A673 (cell line): ENCODE results near the gene RESP18. TPM values are rescaled to one million over a fixed set of nuclear protein-coding genes. Genes with fewer than 3 reads are reported as not detected.

Experiments
- Bru-seq: library from RNA; stranded (reverse); fragments of 400-500 nt; gene quantifications from one replicate; lab custom pipeline; 2021; lab: Mats Ljungman, UMichigan
- BruChase-seq, 2 experiments: library from RNA; stranded (reverse); fragments of 400-500 nt; gene quantifications; one replicate each; lab custom pipeline; 2021; lab: Mats Ljungman, UMichigan
- BruUV-seq: library from RNA; stranded (reverse); fragments of 400-500 nt; replicated peaks from 2 replicates; lab custom pipeline; 2021; lab: Mats Ljungman, UMichigan
- CTCF ChIA-PET: fragments of 300-600 bp; sonication (Branson Sonifier 250); formaldehyde crosslinking; loops from one replicate; lab custom pipeline; 2022; ENCODE audit warnings: antibody characterized with exemption; lab: Charles Lee
- POLR2A ChIA-PET: fragments of 300-600 bp; sonication (Branson Sonifier 250); formaldehyde crosslinking; loops from one replicate; lab custom pipeline; 2022; ENCODE audit warnings: antibody characterized with exemption; ENCODE audit not compliant: low non-redundant PET; lab: Charles Lee
- DNase-seq: peaks from one replicate; pipeline ENCODE4 v3.0.0-alpha.2; 2015; ENCODE audit warnings: low spot score
- H3K27ac ChIP-seq: fragments of 200-600 bp; sonication (generic); 2 replicates; pipeline ENCODE4 v1.5.1; 2016; ENCODE audit warnings: mixed run types, low read depth, mild to moderate bottlenecking, mixed read lengths, antibody characterized with exemption, low read length; ENCODE audit not compliant: poor library complexity, severe bottlenecking
- H3K27me3 ChIP-seq: fragments of 200-600 bp; sonication (generic); replicated peaks from 2 replicates; pipeline ENCODE4 v1.6.1; 2017; ENCODE audit warnings: mixed run types, low read depth, mild to moderate bottlenecking, mixed read lengths, antibody characterized with exemption, low read length; ENCODE audit not compliant: insufficient read depth, poor library complexity
- H3K36me3 ChIP-seq: fragments of 200-600 bp; sonication (generic); 2 replicates; pipeline ENCODE4 v1.6.1; 2016; ENCODE audit warnings: mixed run types, mild to moderate bottlenecking, mixed read lengths, antibody characterized with exemption, low read length; ENCODE audit not compliant: insufficient read depth, poor library complexity, severe bottlenecking
- H3K4me1 ChIP-seq: fragments of 200-600 bp; sonication (generic); 2 replicates; pipeline ENCODE4 v1.6.1; 2017; ENCODE audit warnings: mixed run types, mild to moderate bottlenecking, mixed read lengths, antibody characterized with exemption, low read length; ENCODE audit not compliant: insufficient read depth, poor library complexity, severe bottlenecking
- H3K4me3 ChIP-seq: fragments of 200-600 bp; sonication (generic); 2 replicates; pipeline ENCODE4 v1.5.1; 2016; ENCODE audit warnings: low read depth, mixed run types, mild to moderate bottlenecking, mixed read lengths, low read length; ENCODE audit not compliant: poor library complexity, severe bottlenecking
- H3K9me3 ChIP-seq: fragments of 200-600 bp; sonication (generic); 2 replicates; pipeline ENCODE4 v1.6.1; 2016; ENCODE audit warnings: mixed run types, low read depth, mild to moderate bottlenecking, mixed read lengths, antibody characterized with exemption, low read length; ENCODE audit not compliant: poor library complexity, severe bottlenecking
- EZH2 ChIP-seq: fragments of 200-600 bp; sonication (generic); IDR thresholded peaks from 2 replicates; pipeline ENCODE4 v1.6.1; 2017; ENCODE audit warnings: borderline replicate concordance, low read depth, mild to moderate bottlenecking, mixed read lengths, antibody characterized with exemption, low read length; ENCODE audit not compliant: poor library complexity, severe bottlenecking
- intact Hi-C: fragments of 100-400 bp; cut with micrococcal nuclease; formaldehyde crosslinking; loops from one replicate; pipeline ENCODE4 v1.10.0; 2022; ENCODE audit not compliant: unreplicated experiment
- long read RNA-seq: library from polyadenylated mRNA; stranded (forward); transcript quantifications from one replicate; pipeline ENCODE4 v2.0.0, GENCODE V29; 2022
- total RNA-seq: library from RNA; stranded (reverse); gene quantifications from 2 replicates; pipeline ENCODE4 v1.2.3, GENCODE V29; 2021
- TF ChIP-seq, protein P1 (sequence below): fragments of 300-800, 200-600 bp; sonication (generic); conservative IDR thresholded peaks from 2 replicates; pipeline ENCODE4 v1.5.1; 2017; ENCODE audit warnings: low read depth, mild to moderate bottlenecking, antibody characterized with exemption, low read length, moderate library complexity, mixed read lengths

The RESP18 gene
- total RNA-seq (not detected in 2 replicates), Bru-seq, nascent RNA (not detected), BruChase-seq, experiment 1, labeled RNA remaining after a 2-hour chase (not detected), BruChase-seq, experiment 2, labeled RNA remaining after a 6-hour chase (not detected)
- long read RNA-seq = 0 reads

DNA sequence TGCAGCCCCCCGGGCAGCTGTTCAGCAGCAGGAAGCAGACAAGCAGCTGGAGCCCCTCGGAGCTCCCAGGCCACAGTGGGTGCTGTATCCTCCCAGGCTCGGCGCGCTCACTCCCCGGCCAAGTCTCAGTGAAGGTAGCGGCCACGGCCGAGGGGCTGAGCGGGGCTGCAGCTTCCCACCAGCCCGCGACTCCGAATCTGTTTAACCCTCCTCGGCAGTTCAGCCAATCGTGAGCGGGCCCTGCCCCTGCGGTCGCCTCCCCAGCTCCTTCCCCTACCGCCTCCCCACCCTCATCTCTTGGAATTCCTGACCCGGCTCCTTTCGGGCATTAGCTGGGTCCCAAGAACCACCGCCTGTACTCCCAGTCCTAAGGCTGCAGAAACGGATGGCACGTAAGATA is at the start of gene RESP18:
Gene RESP18, minus strand, starts transcription at position 203 of the 400 bp plus-strand sequence.
- Histone ChIP-seq H3K27me3 (peaks cover 95% of the 10 kb centered on the region), H3K4me3 (no peak within 1 kb of the TSS)

DNA sequence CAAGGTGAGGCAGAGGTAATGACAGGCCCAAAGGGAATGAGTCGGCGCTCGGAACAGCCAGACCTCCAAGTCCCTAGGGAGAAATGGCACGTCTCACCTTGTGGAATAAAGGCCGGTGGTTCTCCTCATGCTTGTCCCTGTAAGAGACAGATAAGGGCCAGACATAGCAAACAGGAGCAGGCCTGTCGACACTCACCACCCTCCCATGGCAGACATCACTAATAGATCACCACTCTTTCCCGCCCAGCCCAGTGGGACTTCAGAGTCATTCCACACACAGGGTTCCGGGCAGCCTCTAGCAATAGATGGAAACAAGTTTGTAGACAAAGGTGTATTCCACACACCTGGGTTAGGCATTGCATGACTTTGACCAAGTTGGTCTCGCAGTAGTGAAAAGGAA is 48.9 kb upstream of the RESP18 start:
- DNase-seq = no peak
- ChIA-PET CTCF (no interaction called here), POLR2A (no interaction called here)
- no peaks in the 10 kb centered on the region for H3K9me3 ChIP-seq
- BruUV-seq = no TSS peak
- TF ChIP-seq EZH2 = no peak
- TF ChIP-seq, protein P1, sequence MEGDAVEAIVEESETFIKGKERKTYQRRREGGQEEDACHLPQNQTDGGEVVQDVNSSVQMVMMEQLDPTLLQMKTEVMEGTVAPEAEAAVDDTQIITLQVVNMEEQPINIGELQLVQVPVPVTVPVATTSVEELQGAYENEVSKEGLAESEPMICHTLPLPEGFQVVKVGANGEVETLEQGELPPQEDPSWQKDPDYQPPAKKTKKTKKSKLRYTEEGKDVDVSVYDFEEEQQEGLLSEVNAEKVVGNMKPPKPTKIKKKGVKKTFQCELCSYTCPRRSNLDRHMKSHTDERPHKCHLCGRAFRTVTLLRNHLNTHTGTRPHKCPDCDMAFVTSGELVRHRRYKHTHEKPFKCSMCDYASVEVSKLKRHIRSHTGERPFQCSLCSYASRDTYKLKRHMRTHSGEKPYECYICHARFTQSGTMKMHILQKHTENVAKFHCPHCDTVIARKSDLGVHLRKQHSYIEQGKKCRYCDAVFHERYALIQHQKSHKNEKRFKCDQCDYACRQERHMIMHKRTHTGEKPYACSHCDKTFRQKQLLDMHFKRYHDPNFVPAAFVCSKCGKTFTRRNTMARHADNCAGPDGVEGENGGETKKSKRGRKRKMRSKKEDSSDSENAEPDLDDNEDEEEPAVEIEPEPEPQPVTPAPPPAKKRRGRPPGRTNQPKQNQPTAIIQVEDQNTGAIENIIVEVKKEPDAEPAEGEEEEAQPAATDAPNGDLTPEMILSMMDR = no peak
- H3K36me3 ChIP-seq = peaks cover 13% of the 10 kb centered on the region
- no peak overlapping the region for H3K4me3 ChIP-seq
- no peak overlapping the region for H3K27ac ChIP-seq
- no peaks in the 10 kb centered on the region for H3K27me3 ChIP-seq
- no peaks in the 10 kb centered on the region for H3K4me1 ChIP-seq
- intact Hi-C loops = no loop called here

More for the DNA sequence above, at the start of gene RESP18:
- Histone ChIP-seq H3K27ac (no peak within 1 kb of the TSS), H3K9me3 (no peaks in the 10 kb centered on the region), H3K36me3 (no peaks in the 10 kb centered on the region), H3K4me1 (no peaks in the 10 kb centered on the region)
- ChIA-PET CTCF (no interaction called here), POLR2A (no interaction called here)
- intact Hi-C loops = no loop called here
- DNase-seq = no peak
- no TSS peak for BruUV-seq
- TF ChIP-seq, protein P1 = no peak
- peak; percentile 76 for TF ChIP-seq EZH2

DNA sequence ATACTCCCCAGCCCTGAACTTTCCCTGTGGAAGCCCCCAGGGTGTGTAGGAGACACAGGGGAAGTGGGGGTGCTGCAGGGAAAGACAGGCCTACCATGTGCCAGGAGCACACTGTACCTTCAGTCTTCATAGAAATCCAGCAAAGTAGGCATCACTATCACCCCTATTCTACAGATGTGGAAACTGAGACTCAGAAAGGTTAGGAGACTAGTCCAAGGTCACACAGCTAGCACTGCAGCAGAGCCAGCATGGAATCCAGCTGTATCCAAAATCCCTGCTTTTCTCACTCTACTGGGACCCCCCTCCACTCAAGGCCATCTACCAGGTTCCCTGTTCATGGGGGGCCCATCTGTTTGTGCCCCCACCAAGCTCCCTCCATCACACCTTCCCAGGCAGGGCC is 48.4 kb upstream of the RESP18 start:
- BruUV-seq = no TSS peak
- POLR2A ChIA-PET = no interaction called here
- Histone ChIP-seq H3K36me3 (peaks cover 8% of the 10 kb centered on the region), H3K9me3 (no peaks in the 10 kb centered on the region), H3K4me3 (no peak overlapping the region), H3K4me1 (no peaks in the 10 kb centered on the region), H3K27ac (no peak overlapping the region), H3K27me3 (no peaks in the 10 kb centered on the region)
- CTCF ChIA-PET = no interaction called here
- intact Hi-C loops = no loop called here
- no peak for DNase-seq
- no peak for TF ChIP-seq EZH2
- TF ChIP-seq, protein P1 = no peak
